NCI-H526 (cell line): ENCODE measurements around the gene DYRK1B.
"Not testable (repeated sequence)": the region's sequence is repeated elsewhere in the genome, so short reads cannot be mapped to it uniquely, and the experiment has no call there.

Experiments
- DNase-seq, 2 experiments: peaks; one replicate each; lab custom pipeline; 2025; lab: John Stamatoyannopoulos, UW

Gene DYRK1B

DNA sequence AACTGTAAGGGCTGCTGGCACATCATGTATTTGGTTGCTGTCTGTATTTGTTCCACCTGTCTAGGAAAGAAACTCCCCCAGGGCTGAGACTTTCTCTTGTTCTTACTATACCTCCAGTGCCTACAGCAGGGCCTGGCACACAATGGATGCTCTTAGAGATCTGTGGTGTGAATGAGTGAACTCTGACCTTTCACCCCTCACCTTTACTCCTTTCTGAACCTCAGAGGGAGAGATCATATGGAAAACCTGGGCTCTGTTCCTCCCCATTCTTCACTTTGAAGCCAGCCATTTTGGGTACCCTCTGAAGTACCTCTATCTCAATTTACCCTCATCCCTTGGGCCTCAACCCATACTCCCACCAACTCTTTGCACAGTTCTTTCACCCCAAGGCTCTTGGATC, 3.1 kb downstream of the DYRK1B start:
- DNase-seq: no peak

DNA sequence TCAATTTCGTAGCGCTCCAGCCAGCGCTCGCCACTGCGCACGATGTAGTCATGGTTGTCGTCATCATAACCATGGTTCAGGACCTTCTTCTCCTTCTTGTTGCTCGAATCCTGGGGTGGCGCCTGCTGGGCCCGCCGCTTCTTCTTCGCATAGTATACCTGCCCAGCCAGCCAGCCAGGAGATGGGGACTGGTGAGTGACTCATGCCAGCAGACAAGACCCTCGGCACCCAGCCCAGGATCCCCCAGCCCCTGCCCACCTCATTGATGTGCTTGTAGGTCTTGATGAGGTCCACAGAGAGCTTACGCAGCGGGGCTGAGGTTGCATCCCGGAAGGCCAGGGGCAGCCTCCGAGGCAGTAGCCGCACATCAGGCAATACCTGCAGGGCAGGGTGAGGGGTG, 3.6 kb downstream of the DYRK1B start:
- no peak for DNase-seq

DNA sequence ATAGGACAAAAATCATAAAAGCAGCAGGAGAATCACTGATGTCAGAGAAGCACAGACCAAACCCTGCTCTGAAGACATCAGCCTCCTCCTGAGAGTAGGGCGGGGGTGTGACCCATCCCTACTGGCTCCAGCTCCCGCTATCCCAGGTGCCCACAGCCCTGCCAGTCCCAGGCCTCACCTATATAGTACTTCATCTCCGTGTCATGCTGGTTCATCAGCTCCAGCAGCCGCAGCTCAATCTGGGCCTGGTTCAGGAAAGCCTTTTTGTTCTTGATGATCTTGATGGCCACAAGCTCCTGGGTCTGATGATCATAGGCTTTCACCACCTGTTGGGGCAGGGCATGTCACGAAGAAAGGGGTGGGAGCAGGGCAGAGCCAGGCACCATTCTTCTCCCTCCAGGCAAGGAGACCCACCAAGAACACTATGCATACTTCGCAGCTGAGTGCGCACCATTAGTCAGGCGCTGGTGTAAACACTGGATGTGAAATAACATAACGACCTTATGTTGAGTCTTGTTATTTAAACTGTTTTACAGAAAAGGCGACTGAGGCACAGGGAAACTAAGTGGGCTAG, 4.2 kb downstream of the DYRK1B start:
- DNase-seq: no peak

DNA sequence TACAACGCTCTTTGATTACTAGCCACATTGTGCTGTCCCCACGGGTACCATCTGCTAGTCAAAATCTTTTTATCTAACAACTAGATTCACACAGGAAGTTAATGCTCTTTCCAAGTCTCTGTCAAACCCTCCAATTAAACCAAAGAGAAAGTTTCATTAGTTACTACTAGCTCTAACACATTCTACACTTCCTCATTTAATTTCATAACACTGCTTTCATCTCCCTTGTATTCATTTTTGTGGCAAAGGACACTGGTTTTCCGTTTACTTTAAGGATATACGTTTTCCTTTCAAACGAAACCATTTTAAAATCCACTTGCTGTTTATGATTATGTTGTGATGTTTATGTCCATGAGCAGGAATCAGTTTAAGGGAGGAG, 5.3 kb downstream of the DYRK1B start:
- no peak for DNase-seq

DNA sequence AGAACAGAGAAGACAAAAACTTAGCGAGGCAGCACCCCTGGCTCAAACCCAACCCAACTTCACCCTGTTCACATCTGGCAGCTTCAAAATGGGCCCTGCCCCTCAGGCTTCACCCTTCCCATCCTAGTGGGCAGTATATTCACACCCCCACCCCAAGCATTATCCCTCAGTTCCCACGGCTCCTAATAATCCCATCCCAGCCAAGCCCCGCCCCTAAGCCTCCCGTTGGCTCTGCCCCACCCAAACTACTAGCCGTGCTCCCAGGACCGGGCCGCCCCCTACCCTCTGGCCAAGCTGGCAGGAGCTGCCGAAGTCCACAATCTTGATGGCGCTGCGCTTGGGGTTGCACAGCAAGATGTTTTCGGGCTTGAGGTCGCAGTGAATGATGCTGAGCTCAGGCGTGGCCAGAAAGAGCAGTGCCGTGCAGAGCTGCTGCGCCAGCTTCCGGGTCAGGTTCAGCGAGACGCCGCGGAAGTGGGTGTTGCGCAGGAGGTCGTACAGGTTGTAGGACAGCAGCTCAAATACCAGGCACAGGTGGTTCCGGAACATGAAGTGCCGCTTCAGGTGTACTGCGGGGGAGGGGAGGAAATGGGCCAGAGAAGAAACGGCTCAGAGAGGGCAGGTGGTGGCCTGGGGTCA, 5.8 kb downstream of the DYRK1B start:
- peak; percentile 31 to 70 for DNase-seq

DNA sequence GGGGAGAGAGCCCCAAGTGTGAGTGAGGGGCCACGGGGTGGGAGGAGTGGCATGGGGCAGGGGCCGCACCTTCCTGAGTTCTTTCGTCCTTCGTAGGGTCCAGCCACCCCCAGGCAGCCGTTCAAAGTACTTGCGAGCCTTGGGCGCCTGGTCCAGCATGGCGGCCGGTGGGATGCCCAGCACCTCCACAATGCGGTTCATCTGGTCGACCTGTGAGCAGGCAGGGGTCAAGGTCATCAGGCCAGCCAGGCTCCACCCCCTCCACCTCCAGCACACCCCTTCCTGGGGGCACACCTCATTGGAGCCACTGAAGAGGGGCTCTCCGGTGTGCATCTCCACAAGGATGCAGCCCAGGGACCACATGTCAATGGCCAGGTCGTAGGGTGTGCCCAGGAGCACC, 6.7 kb downstream of the DYRK1B start:
- no peak for DNase-seq

DNA sequence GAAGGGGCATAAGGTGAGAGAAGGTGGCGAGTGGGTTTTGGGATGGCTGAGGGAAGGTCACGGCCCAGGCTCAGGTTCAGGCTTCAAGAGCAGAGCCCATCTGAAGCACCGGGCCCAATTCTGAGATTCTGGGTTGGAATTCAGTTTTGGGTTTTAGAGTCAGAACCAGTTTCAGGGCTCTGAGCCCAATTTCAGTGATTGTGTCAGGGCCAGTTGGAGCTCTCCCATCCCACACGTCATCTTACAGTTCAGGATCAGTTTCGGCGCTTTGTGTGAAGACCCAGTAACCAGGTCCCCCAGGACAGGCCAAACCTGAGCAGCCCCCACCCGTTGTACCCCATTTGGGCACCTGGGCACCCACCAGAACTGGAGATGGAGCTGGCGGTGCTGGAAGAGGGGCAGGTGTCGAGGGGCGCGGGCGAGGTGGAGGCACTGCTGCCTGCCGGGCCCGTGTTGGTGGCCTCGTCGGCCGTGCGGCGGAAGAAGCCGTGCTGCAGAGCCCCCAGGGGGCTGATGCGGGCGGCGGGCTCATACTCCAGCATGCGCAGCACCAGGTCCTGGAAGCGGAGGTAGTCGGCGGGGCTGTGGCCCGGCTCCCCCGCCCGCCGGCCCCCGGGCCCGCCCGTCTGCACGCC, 7.5 kb downstream of the DYRK1B start:
- DNase-seq: no peak

DNA sequence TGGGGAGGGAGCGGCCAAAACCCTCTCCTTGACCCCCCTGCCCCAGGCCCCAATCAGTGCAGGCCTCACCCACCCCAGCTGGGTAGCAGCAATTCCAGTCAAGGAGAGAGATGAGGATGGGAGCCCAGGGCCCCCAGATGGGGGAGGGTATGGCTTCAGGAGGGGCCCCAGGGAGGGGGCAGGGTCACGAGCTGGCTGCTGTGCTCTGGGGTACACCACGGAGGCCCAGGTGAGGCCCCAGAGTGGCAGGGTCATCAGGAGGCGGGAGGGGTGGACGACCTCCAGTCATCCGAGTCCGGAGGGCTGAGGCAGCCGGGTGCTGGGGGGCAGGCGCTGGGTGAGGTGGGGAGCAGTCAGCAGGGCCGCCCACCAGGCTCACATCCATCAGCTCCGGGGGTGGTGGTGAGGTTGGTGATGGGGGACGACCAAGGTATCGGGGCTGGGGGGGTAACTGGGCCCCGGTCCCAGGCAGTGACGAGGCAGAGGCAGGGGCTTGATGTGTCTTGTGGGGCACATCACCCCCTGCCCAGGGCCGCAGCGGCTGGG, 8.4 kb downstream of the DYRK1B start:
- DNase-seq: no peak

DNA sequence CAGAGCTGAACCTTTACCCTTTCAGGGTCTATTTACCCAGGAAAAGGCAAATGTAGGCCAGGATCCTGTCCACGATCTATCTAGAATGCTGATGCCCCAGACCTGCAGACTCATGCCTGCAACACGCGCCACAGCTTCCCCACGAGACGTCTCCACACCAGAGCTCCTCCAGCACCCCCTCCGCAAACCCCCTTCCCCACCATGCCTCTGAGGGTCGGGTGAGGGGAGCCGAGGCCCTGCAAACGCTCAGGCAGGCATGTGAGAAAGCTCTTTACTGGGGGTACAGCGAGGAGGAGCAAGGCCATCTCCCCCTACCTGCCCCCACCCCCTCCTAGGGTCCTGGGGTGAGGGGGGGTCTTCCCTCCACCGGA, 8.9 kb downstream of the DYRK1B start:
- DNase-seq: no peak

DNA sequence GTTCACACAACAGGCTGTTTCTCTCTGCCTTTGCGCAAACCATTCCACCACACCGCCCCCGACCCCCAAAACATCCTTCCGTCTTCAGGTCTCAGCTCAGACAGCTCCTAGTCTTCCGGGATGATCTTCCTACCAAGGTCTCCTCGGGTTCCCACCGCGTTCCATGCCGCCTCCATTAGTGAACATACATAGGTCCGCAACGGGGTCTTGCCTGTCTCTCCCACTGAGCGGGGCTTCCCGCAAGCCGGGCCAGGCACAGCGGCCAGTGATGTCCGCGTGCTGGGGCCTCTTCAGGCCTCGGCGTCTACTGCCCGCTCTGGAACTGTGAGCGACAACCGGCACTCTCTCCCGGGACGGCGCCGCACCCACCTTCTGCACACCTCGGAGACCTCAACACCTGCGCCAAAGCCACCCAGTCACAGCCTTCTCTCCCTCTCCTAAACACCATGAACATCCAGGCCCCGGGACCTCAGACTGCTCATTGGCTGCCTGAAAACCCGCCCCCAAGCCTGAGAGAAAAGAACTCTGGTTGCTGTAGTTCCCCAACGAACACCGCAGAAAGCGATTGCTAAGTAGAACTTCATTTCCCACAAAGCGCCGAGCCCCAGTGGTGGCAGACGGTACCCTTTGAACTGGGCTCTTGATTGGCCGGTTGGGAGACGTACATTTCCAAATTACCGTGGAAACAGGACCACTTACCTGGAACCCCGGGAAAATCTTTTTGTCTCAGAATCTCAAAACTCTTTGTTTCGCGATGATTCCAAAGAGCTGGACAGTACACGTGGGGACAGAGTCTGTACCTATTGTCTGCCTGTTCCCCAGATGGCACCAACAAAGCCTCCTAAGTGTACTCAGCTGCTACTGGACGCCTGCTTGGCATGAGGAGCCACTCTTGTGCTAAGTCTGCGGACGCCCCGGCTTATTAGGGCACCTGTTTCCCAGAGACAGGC, 9.5 kb downstream of the DYRK1B start:
- peak; percentile 97 to 98 for DNase-seq

DNA sequence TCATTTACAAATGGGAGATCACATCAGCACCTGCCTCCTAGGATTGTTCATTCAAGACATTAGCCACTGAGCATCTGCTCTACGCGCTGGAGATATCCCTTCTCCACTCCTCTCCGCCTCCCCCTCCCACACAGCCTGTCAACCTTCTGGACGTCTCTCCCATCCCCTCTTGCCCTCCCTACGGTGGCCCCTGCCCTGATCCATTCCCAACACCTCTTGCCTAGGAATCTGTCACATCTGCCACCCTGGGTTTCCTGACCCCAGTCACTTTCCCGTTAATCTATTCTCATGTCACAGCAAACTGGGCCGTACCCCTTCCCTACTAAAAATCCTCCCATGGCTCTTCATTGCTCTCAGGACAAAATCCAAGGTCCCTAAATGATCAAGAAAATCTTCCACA, 10.3 kb downstream of the DYRK1B start:
- DNase-seq: peak in 1 of 2 experiments; percentile 41

DNA sequence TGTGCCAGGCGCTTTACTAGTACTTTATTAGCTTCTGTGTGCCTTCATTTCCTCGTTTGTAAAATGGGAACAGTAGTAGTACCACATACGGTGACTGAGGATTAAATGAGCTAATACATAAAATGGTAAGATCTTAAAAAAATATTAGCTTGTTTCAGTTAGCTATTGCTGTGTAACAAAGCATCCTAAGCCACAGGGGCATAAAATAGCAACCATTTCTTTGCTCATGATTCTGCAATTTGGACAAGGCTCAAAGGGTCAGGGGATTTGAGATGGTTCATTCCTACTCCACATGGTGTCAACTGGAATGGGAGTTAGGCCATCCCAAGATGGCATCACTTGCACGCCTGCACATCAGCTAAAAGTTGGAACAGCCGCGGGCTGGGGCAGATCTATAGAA, 13.3 kb downstream of the DYRK1B start:
- DNase-seq: no peak

DNA sequence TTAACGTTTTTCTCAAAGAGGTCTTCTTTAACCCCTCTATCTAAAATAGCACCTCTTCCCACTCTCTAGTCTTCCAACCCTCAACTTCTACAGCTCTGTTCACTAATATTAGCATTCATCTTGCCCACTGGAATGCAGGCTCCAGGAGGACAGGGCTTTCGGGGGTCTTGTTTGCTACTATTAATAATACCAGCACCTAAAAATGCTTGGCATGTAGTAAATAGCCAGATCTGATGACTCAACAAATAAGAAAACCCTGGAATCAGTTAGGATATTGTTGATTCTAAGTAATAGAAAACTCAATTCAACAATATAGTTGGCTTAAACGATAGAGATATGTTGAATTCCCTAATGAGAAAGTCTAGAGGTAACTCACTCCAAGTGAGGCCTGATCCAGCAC, 14.2 kb downstream of the DYRK1B start:
- DNase-seq: no peak

DNA sequence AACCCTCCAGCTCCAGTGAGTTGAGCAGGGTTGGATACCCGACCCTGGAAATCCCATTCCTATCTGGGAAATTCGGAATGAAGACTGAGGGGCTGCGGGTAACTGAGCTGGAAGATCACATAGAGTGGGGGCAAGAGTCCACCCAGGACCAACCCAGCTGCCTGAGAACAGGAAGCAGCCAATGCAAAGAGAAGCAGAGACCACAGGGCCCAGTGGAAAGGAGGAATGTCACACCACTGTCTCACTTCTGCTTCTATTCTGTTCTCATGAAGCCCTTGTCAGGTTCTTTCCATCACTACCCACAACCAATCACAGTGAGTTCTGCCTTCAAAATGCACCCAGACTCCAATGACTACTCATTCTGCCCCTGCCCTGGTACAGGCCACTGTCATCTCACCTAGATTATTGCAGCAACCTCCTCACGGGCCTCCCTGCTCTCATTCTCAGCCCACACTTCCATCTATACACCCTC, 15.3 kb downstream of the DYRK1B start:
- DNase-seq: no peak

DNA sequence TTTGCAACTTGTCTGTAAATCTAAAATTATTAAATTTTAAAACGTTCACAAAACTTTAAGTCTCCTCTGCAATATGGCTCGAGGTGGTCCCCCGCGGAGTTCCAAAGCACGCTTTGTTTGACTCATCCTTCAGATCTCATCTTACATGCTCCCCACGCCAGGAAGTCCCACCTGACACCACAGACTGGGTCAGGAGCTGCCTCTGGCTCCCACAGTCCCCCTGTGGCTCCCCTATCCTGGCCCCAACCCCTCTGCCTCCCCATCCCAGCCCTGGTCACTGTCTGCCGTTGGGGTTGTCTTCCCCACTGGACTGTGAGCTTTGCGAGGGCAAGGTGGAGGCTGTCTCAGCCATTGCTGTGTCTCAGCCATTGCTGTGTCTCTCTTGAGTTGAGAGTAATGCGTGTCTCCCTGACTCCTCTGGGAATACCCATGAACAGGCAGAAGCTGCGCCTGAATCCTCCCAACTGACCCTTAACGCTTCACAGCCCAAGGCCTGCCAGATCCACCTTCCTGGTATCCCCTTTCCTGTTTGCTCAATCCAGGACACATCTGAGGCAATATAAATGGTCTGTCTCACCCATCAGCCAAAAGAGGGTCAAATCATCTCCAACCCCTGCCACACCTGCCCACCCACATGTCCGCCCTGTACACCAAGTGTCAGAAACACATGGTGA, 15.9 kb downstream of the DYRK1B start:
- no peak for DNase-seq

DNA sequence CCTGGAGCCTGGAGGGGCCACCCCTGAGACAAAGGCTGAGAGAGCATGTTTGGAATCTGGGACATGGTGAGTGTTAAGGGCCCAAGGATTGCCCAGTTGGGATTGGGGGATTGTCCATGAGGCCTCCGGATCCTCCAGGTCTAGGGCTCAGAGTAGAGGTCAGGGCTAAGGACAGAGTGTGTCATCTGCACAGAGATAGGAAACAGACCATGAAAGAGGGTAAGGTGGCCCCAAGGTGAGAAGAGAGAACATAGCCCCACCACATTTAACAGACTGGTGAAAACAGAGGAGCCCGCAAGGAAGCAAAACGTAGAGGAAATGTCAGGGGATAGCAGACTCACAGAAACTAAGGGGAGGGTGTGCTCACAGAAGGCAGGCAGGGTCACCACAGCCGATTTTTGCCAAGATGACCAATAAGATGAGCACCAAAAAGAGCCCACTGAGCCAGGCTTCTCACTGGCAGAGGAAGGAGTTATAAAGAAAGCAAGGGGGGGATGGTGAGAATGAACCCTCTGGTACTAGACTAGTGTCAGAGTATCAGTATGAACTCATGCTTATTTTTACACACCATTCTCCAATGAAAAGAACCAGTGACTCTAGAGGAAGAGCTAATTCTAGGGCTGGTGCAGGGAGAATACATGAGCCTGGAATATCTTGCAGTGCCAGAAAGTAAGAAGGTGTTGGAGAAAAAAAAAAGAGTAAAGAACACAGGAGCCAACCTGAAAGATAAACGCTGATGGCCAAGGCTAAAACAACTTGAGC, 17.5 kb downstream of the DYRK1B start:
- no peak for DNase-seq

DNA sequence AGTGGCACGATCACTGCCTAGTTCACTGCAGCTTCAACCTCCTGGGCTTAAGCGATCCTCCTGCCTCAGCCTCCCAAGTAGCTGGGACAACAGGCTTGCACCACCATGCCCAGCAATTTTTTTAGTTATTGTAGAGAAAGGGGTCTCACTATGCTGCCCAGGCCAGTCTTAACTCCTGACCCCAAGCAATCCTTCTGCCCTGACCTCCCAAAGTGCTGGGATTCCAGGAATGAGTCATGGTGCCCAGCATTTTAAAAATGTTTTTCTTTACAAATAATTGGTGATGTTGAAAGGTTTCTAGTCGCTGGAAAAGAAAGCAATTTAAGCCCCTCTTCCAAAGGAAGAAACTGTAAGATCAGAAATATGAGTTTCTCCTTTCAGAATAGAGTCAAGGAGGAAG, 19.4 kb downstream of the DYRK1B start:
- no peak for DNase-seq

DNA sequence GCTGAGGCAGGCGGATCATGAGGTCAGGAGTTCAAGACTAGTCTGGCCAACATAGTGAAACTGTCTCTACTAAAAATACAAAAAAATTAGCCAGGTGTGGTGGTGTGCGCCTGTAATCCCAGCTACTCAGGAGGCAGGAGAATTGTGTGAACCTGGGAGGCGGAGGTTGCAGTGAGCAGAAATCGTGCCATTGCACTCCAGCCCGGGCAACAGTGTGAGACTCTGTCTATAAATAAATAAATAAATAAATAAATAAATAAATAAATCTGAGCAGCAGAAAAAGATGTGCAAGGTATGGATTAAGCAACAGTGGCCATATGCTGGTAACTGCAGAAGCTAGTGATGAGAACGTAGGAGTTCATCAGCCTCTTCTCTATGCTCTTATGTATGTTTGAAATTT, 19.9 kb downstream of the DYRK1B start:
- DNase-seq: not testable (repeated sequence)

DNA sequence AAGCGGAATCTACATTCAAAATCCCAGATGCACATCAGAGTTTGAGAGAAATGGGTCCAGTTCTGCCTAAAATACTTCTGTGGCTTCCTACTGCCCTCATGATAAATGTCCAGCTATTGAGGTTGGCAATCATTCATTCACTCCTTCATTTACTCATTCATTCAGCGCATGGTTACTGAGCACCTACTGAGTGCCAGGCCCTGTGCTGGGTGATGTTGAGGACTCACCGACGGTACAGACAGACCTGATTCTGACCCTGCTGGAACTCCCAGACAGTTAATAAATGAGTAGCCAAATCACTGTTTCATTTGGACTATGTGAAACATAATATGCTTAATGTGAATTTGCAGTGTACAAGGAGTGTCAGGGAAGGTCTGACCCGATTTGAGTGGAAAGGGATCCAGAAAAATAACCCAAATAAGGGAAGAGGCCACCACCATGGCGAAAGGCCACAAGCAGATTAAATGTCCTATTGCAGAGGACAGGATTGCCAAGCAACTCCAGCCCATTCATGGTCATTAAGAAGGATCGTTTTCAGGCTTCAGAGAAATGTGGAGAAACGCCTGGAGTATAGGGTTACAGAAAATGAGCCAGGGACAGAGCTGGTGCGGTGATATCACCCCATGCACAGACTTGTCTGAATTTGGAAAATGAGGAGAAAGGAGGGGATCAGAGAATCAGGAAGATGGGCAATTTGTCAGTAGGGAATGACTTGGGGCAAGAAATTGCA, 20.5 kb downstream of the DYRK1B start:
- DNase-seq: no peak

DNA sequence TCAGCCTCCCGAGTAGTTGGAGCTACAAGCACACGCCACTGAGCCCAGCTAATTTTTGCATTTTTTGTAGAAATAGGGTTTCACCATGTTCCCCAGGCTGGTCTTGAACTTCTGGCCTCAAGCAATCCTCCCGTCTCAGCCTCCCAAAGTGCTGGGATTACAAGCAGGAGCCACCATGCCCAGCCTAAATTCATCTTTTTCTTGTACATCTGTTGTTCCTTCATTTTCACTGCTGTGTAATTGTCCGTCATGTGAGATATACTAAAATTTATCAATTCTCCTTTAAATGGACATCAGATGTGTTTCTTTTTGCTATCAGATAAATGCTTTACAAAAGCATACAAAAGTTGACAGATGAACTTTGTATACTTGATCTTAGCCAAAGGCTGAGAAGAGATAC, 22.9 kb downstream of the DYRK1B start:
- no peak for DNase-seq
